T-helper 2 cell treated with Interferon-gamma antibody and Interleukin-4, amounts not matched to agents 5 μg/mL and 100 μg/mL, for 36 hours (primary cell): ENCODE results near the gene TUT7.
A peak's percentile ranks its signal among the peaks of the same experiment; 100 is the strongest.

Source experiments
- DNase-seq: peaks from one replicate; pipeline ENCODE4 v3.0.0; 2021; ENCODE audit warnings: low spot score
- H3K27ac Mint-ChIP-seq: one replicate; pipeline ENCODE4 v1.8.0; 2021; ENCODE audit warnings: mild to moderate bottlenecking, mixed read lengths
- H3K27me3 Mint-ChIP-seq: one replicate; pipeline ENCODE4 v1.8.0; 2021; ENCODE audit warnings: low read depth, mixed read lengths
- H3K36me3 Mint-ChIP-seq: one replicate; pipeline ENCODE4 v1.8.0; 2021; ENCODE audit warnings: low read depth, mixed read lengths
- H3K4me1 Mint-ChIP-seq: one replicate; pipeline ENCODE4 v1.8.0; 2021; ENCODE audit warnings: low read depth, mixed read lengths
- H3K4me3 Mint-ChIP-seq: one replicate; pipeline ENCODE4 v1.8.0; 2022; ENCODE audit warnings: mild to moderate bottlenecking, moderate library complexity, mixed read lengths
- H3K9me3 Mint-ChIP-seq: one replicate; pipeline ENCODE4 v1.8.0; 2021; ENCODE audit warnings: mixed read lengths

TUT7 gene

DNA sequence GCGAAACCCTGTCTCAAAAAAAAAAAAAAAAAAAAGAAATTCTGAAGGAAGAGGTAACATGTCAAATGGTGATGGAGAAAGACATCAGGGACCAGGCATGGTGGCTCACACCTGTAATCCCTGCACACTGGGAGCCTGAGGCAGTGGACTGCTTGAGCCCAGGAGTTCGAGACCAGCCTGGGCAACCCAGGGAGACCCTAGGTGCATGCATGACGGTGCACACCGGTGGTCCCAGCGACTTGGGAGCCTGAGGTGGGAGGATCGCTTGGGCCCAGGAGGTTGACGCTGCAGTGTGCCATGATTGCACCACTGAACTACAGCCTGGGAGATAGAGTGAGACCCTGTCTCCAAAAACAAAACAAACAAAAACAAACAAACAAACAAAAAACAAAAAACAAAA is 73.6 kb downstream of the TUT7 start:
- Mint-ChIP-seq H3K27me3 (no peaks in the 10 kb centered on the region), H3K27ac (no peak overlapping the region), H3K9me3 (no peaks in the 10 kb centered on the region), H3K4me3 (peak overlapping the region; percentile 89), H3K4me1 (peaks cover 37% of the 10 kb centered on the region), H3K36me3 (peaks cover 15% of the 10 kb centered on the region)
- no peak for DNase-seq

DNA sequence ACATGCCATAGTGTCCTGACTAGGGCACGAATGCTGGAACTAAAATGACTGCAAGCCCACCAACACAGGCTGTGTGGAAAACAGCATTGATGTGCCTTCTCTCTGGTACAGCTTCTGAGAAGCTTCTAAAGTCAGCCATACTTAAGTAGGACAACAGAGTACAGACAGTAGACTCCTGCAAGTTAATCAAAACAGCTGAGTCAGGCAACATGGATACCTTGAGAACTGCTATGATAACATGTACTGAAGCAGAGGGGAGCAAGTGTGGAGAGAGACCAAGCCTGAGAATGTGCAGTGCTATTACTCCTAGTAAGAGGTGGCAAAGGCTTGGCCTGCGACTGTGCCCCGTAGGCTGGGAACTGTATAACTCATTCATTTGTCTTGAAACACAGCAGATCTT is 74.4 kb downstream of the TUT7 start:
- peak overlapping the region; percentile 57 for H3K4me3 Mint-ChIP-seq
- H3K9me3 Mint-ChIP-seq, result no peaks in the 10 kb centered on the region
- DNase-seq, result no peak
- H3K4me1 Mint-ChIP-seq, result peaks cover 37% of the 10 kb centered on the region
- H3K36me3 Mint-ChIP-seq, result peaks cover 15% of the 10 kb centered on the region
- no peak overlapping the region for H3K27ac Mint-ChIP-seq
- no peaks in the 10 kb centered on the region for H3K27me3 Mint-ChIP-seq

GRCh38 chr9:86277072-86277471 is 77.1 kb downstream of the TUT7 start:
- no peak overlapping the region for H3K27ac Mint-ChIP-seq
- no peaks in the 10 kb centered on the region for H3K9me3 Mint-ChIP-seq
- no peak for DNase-seq
- peaks cover 20% of the 10 kb centered on the region for H3K36me3 Mint-ChIP-seq
- H3K4me3 Mint-ChIP-seq, result no peak overlapping the region
- no peaks in the 10 kb centered on the region for H3K27me3 Mint-ChIP-seq
- peaks cover 29% of the 10 kb centered on the region for H3K4me1 Mint-ChIP-seq

DNA sequence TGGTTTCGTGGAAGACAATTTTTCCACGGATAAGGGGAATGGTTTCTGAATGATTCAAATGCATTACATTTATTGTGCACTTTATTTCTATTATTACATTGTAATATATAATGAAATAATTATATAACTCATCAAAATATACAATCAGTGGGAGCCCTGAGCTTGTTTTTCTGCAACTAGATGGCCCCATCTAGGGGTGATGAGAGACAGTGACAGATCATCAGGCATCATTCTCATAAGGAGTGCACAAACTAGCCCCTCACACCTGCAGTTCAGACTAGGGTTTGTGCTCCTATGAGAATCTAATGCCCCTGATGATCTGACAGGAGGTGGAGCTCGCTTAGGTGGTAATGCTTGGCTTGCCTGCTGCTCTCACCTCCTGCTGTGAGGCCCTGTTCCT is 78.2 kb downstream of the TUT7 start:
- H3K4me1 Mint-ChIP-seq, result peaks cover 23% of the 10 kb centered on the region
- peaks cover 27% of the 10 kb centered on the region for H3K36me3 Mint-ChIP-seq
- no peaks in the 10 kb centered on the region for H3K9me3 Mint-ChIP-seq
- no peak for DNase-seq
- no peaks in the 10 kb centered on the region for H3K27me3 Mint-ChIP-seq
- no peak overlapping the region for H3K27ac Mint-ChIP-seq
- no peak overlapping the region for H3K4me3 Mint-ChIP-seq

- H3K9me3 Mint-ChIP-seq, result no peaks in the 10 kb centered on the region
- no peak overlapping the region for H3K4me3 Mint-ChIP-seq
- H3K36me3 Mint-ChIP-seq, result peaks cover 27% of the 10 kb centered on the region
- H3K27me3 Mint-ChIP-seq, result no peaks in the 10 kb centered on the region
- no peak for DNase-seq
- peaks cover 18% of the 10 kb centered on the region for H3K4me1 Mint-ChIP-seq
- no peak overlapping the region for H3K27ac Mint-ChIP-seq
Measured at GRCh38 chr9:86274821-86275643, 79.2 kb downstream of the TUT7 start.

- DNase-seq, result no peak
- no peak overlapping the region for H3K4me3 Mint-ChIP-seq
- H3K4me1 Mint-ChIP-seq, result peaks cover 7% of the 10 kb centered on the region
- peaks cover 25% of the 10 kb centered on the region for H3K36me3 Mint-ChIP-seq
- no peaks in the 10 kb centered on the region for H3K27me3 Mint-ChIP-seq
- H3K27ac Mint-ChIP-seq, result no peak overlapping the region
- H3K9me3 Mint-ChIP-seq, result no peaks in the 10 kb centered on the region
Measured at GRCh38 chr9:86272221-86272620, 82.0 kb downstream of the TUT7 start.

- Mint-ChIP-seq H3K4me1 (peaks cover 3% of the 10 kb centered on the region), H3K36me3 (peaks cover 13% of the 10 kb centered on the region), H3K4me3 (no peak overlapping the region), H3K27ac (no peak overlapping the region), H3K9me3 (no peaks in the 10 kb centered on the region), H3K27me3 (no peaks in the 10 kb centered on the region)
- DNase-seq, result no peak
Measured at GRCh38 chr9:86263876-86264275, 90.3 kb downstream of the TUT7 start.

DNA sequence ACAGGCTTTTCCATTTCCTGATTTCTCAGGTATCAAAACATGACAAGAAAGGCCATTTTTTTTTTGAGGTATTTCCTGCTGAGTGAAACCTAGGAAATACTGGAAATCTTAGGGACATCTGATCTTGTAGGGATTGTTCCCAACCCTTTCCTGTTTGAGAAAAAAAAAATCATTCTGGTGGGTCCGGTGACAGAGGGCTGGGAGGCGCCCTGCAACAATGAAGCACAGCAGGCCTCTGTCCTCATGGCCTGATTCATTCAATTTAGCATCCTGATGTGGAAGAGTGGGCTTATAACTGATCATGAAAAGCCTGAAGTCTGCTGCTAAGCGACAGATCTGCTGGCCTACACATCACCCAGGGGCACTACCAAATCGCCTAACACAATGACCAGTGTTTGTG is 91.7 kb downstream of the TUT7 start:
- H3K4me3 Mint-ChIP-seq, result no peak overlapping the region
- peaks cover 3% of the 10 kb centered on the region for H3K4me1 Mint-ChIP-seq
- peaks cover 11% of the 10 kb centered on the region for H3K36me3 Mint-ChIP-seq
- no peak for DNase-seq
- no peaks in the 10 kb centered on the region for H3K27me3 Mint-ChIP-seq
- no peaks in the 10 kb centered on the region for H3K9me3 Mint-ChIP-seq
- no peak overlapping the region for H3K27ac Mint-ChIP-seq

GRCh38 chr9:86259557-86259956 is 94.7 kb downstream of the TUT7 start, which contains the start of gene C9orf153:
C9orf153 (minus strand) TSS chr9:86259657; CDS start chr9:86229603, 30,054 bp downstream.
- Mint-ChIP-seq H3K9me3 (peaks cover under 1% of the 10 kb centered on the region), H3K4me1 (peaks cover 2% of the 10 kb centered on the region), H3K27me3 (no peaks in the 10 kb centered on the region), H3K27ac (no peak within 1 kb of the TSS), H3K36me3 (peaks cover 9% of the 10 kb centered on the region), H3K4me3 (no peak within 1 kb of the TSS)
- no peak for DNase-seq

- Mint-ChIP-seq H3K9me3 (peaks cover 14% of the 10 kb centered on the region), H3K4me1 (peaks cover 2% of the 10 kb centered on the region), H3K27ac (no peak overlapping the region)
Measured at GRCh38 chr9:86257391-86257790, 96.8 kb downstream of the TUT7 start.

GRCh38 chr9:86256653-86257052 is 97.6 kb downstream of the TUT7 start:
- Mint-ChIP-seq H3K27ac (no peak overlapping the region), H3K27me3 (no peaks in the 10 kb centered on the region), H3K4me1 (peaks cover 2% of the 10 kb centered on the region), H3K36me3 (no peaks in the 10 kb centered on the region), H3K9me3 (peaks cover 14% of the 10 kb centered on the region), H3K4me3 (no peak overlapping the region)
- DNase-seq, result no peak

More at GRCh38 chr9:86257391-86257790, 96.8 kb downstream of the TUT7 start:
- no peak for DNase-seq
- H3K36me3 Mint-ChIP-seq, result peaks cover 3% of the 10 kb centered on the region
- H3K27me3 Mint-ChIP-seq, result no peaks in the 10 kb centered on the region
- no peak overlapping the region for H3K4me3 Mint-ChIP-seq

GRCh38 chr9:86253577-86253976 is 100.6 kb downstream of the TUT7 start:
- H3K4me1 Mint-ChIP-seq, result peaks cover 2% of the 10 kb centered on the region
- no peaks in the 10 kb centered on the region for H3K27me3 Mint-ChIP-seq
- H3K9me3 Mint-ChIP-seq, result peaks cover 14% of the 10 kb centered on the region
- no peaks in the 10 kb centered on the region for H3K36me3 Mint-ChIP-seq
- no peak for DNase-seq
- no peak overlapping the region for H3K4me3 Mint-ChIP-seq
- no peak overlapping the region for H3K27ac Mint-ChIP-seq

GRCh38 chr9:86252870-86253269 is 101.3 kb downstream of the TUT7 start:
- no peaks in the 10 kb centered on the region for H3K36me3 Mint-ChIP-seq
- peaks cover 2% of the 10 kb centered on the region for H3K4me1 Mint-ChIP-seq
- no peak for DNase-seq
- H3K27ac Mint-ChIP-seq, result no peak overlapping the region
- H3K4me3 Mint-ChIP-seq, result no peak overlapping the region
- no peaks in the 10 kb centered on the region for H3K27me3 Mint-ChIP-seq
- peaks cover 14% of the 10 kb centered on the region for H3K9me3 Mint-ChIP-seq

GRCh38 chr9:86250123-86250522 is 104.1 kb downstream of the TUT7 start:
- no peaks in the 10 kb centered on the region for H3K4me1 Mint-ChIP-seq
- no peaks in the 10 kb centered on the region for H3K27me3 Mint-ChIP-seq
- H3K9me3 Mint-ChIP-seq, result peaks cover 14% of the 10 kb centered on the region

GRCh38 chr9:86248746-86249145 is 105.5 kb downstream of the TUT7 start:
- Mint-ChIP-seq H3K36me3 (no peaks in the 10 kb centered on the region), H3K27ac (no peak overlapping the region), H3K4me1 (no peaks in the 10 kb centered on the region), H3K9me3 (peaks cover 7% of the 10 kb centered on the region), H3K27me3 (no peaks in the 10 kb centered on the region), H3K4me3 (no peak overlapping the region)
- no peak for DNase-seq

More at GRCh38 chr9:86250123-86250522, 104.1 kb downstream of the TUT7 start:
- DNase-seq, result no peak
- H3K4me3 Mint-ChIP-seq, result no peak overlapping the region
- H3K36me3 Mint-ChIP-seq, result no peaks in the 10 kb centered on the region
- H3K27ac Mint-ChIP-seq, result no peak overlapping the region
